ENCODE data around the gene IDH1. TPM values are rescaled to one million over a fixed set of nuclear protein-coding genes. Genes with fewer than 3 reads are reported as not detected.
A peak's percentile ranks its signal among the peaks of the same experiment; 100 is the strongest.

Gene IDH1
- total and polyA plus RNA-seq, 10 of the 15 experiments (the other 5 are each of a cell fraction or from before 2014, with no cell fraction given): 39.0 to 114 (median 55.0) TPM

- no peak for TF ChIP-seq E2F4 (IDR thresholded peaks at IDR 0.05; ENCODE audit: low read depth, low read length)
- TF ChIP-seq RBBP5 (conservative IDR thresholded peaks at IDR 0.05): no peak
- 0 out of 3 replicates have a peak, but pooled peaks of 1 of the 2 experiments have one; percentile 14 for TF ChIP-seq EGR1 (IDR thresholded peaks at IDR 0.05; ENCODE audit: borderline replicate concordance in 1 of 2, low read depth in 2 of 2, low read length in 2 of 2)
- peak; percentile 47 for TF ChIP-seq SP1 (IDR thresholded peaks at IDR 0.05; ENCODE audit: low read depth, low read length)
- TF ChIP-seq NFXL1 (IDR thresholded peaks at IDR 0.05; ENCODE audit: borderline replicate concordance): no peak
- no peak for TF ChIP-seq ZBTB4 (CRISPR knock-in tag; IDR thresholded peaks at IDR 0.05)
- peak; percentile 30 for TF ChIP-seq RELA (IDR thresholded peaks at IDR 0.05; ENCODE audit: borderline replicate concordance, partially characterized antibody)
- TF ChIP-seq MXI1 (IDR thresholded peaks at IDR 0.05; ENCODE audit: low read depth, low read length): peak; percentile 36; the same call in 1 of the 2 replicates
- TF ChIP-seq NR2F1 (conservative IDR thresholded peaks at IDR 0.05): no peak
- no peak for TF ChIP-seq SUZ12 (IDR thresholded peaks at IDR 0.05; ENCODE audit: unreplicated experiment)
- TF ChIP-seq TCF7 (IDR thresholded peaks at IDR 0.05; ENCODE audit: borderline replicate concordance): no peak
- TF ChIP-seq HDGF (IDR thresholded peaks at IDR 0.05): no peak
- peak; percentile 67 for TF ChIP-seq GATAD2B (conservative IDR thresholded peaks at IDR 0.05; ENCODE audit: low read depth)
- TF ChIP-seq MTA3 (IDR thresholded peaks at IDR 0.05; ENCODE audit: borderline replicate concordance, low read length): no peak
- TF ChIP-seq POLR2A (IDR thresholded peaks at IDR 0.05; ENCODE audit: low read depth, low read length): peak; percentile 52; the same call in 1 of the 2 replicates
- no peak for TF ChIP-seq BHLHE40 (IDR thresholded peaks at IDR 0.05; ENCODE audit: borderline replicate concordance in 1 of 2, low read depth in 2 of 2, low read length in 1 of 2)
- TF ChIP-seq KLF5 (IDR thresholded peaks at IDR 0.05; ENCODE audit: partially characterized antibody): no peak
- no peak for TF ChIP-seq ASH2L (IDR thresholded peaks at IDR 0.05; ENCODE audit: borderline replicate concordance, low read depth)
- peak; percentile 95 for TF ChIP-seq MEF2B (IDR thresholded peaks at IDR 0.05; ENCODE audit: partially characterized antibody, poor library complexity, severe bottlenecking)
- no peak for TF ChIP-seq RCOR1 (conservative IDR thresholded peaks at IDR 0.05; ENCODE audit: low read depth, low read length)
- TF ChIP-seq FOS (IDR thresholded peaks at IDR 0.05; ENCODE audit: borderline replicate concordance, extremely low read depth, insufficient read length): no peak
- TF ChIP-seq NFYA (IDR thresholded peaks at IDR 0.05; ENCODE audit: borderline replicate concordance, low read depth, low read length): no peak
- 0 out of 4 replicates have a peak, but pooled peaks of 1 of the 2 experiments have one; percentile 8 for TF ChIP-seq SRF (IDR thresholded peaks at IDR 0.05; ENCODE audit: low read depth in 2 of 2, low read length in 2 of 2)
- no peak for TF ChIP-seq GABPA (IDR thresholded peaks at IDR 0.05; ENCODE audit: low read depth)
- TF ChIP-seq CTCF (IDR thresholded peaks at IDR 0.05 in 2 of 3, conservative IDR thresholded peaks at IDR 0.05 in 1 of 3; ENCODE audit: control insufficient read depth in 2 of 3, extremely low read depth in 1 of 3, insufficient read depth in 1 of 3, low read depth in 3 of 3, low read length in 3 of 3): peak; percentile 37 to 52 (median 44); a peak in 5 of 6 replicates
These were observed at the start of gene IDH1 (continued) for GRCh38 chr2:208254871-208255556.
